GM23338 (cell line): ENCODE data around the gene NOD1. TPM values are rescaled to one million over a fixed set of nuclear protein-coding genes. Genes with fewer than 3 reads are reported as not detected.
A peak's percentile ranks its signal among the peaks of the same experiment; 100 is the strongest.

Source experiments
- ATAC-seq: fragments of 200-7000 bp; cut with Tn5 transposase; 3 replicates; pipeline ENCODE4 v1.9.1; 2020
- DNase-seq: peaks from one replicate; pipeline ENCODE4 v3.0.0-alpha.2; 2015; ENCODE audit warnings: low spot score
- H2AFZ ChIP-seq: fragments of 200-600 bp; sonication (generic); 2 replicates; pipeline ENCODE4 v1.8.0; 2016; ENCODE audit warnings: antibody characterized with exemption, mild to moderate bottlenecking, moderate library complexity
- H3F3A ChIP-seq: fragments of 200-600 bp; sonication (generic); replicated peaks from 2 replicates; pipeline ENCODE4 v1.8.0; 2017; ENCODE audit warnings: antibody characterized with exemption, mixed run types, low read depth
- H3K27ac ChIP-seq: fragments of 200-600 bp; sonication (generic); 2 replicates; pipeline ENCODE4 v1.6.1; 2016; ENCODE audit warnings: low read depth
- H3K27me3 ChIP-seq: fragments of 200-600 bp; sonication (generic); 2 replicates; pipeline ENCODE4 v1.8.0; 2016; ENCODE audit warnings: mild to moderate bottlenecking, mixed run types, moderate library complexity; ENCODE audit not compliant: insufficient read depth
- H3K36me3 ChIP-seq: fragments of 200-600 bp; sonication (generic); 2 replicates; pipeline ENCODE4 v1.8.0; 2016; ENCODE audit warnings: mild to moderate bottlenecking; ENCODE audit not compliant: insufficient read depth
- H3K4me1 ChIP-seq: fragments of 200-600 bp; sonication (generic); 2 replicates; pipeline ENCODE4 v1.8.0; 2016; ENCODE audit warnings: mild to moderate bottlenecking, moderate library complexity; ENCODE audit not compliant: insufficient read depth
- H3K4me2 ChIP-seq: fragments of 200-600 bp; sonication (generic); 2 replicates; pipeline ENCODE4 v1.7.1; 2017; ENCODE audit warnings: mixed run types
- H3K4me3 ChIP-seq: fragments of 200-600 bp; sonication (generic); 2 replicates; pipeline ENCODE4 v1.6.1; 2016; ENCODE audit warnings: mixed run types
- H3K79me2 ChIP-seq: fragments of 200-600 bp; sonication (generic); replicated peaks from 2 replicates; pipeline ENCODE4 v1.8.0; 2017; ENCODE audit warnings: mild to moderate bottlenecking; ENCODE audit not compliant: insufficient read depth
- H3K9me2 ChIP-seq: fragments of 200-600 bp; sonication (generic); 2 replicates; pipeline ENCODE4 v1.8.0; 2017; ENCODE audit not compliant: insufficient read depth
- H4K20me1 ChIP-seq: fragments of 200-600 bp; sonication (generic); replicated peaks from 2 replicates; pipeline ENCODE4 v1.8.0; 2017; ENCODE audit warnings: mild to moderate bottlenecking; ENCODE audit not compliant: insufficient read depth
- H3K27ac Mint-ChIP-seq: 2 replicates; pipeline ENCODE4 v1.8.0; 2020; ENCODE audit warnings: inconsistent platforms, mild to moderate bottlenecking, moderate library complexity, mixed read lengths
- H3K27me3 Mint-ChIP-seq: 3 replicates; pipeline ENCODE4 v1.8.0; 2022; ENCODE audit warnings: low read depth, mild to moderate bottlenecking, moderate library complexity, mixed read lengths, inconsistent platforms; ENCODE audit not compliant: insufficient read depth, poor library complexity
- H3K36me3 Mint-ChIP-seq: 3 replicates; pipeline ENCODE4 v1.8.0; 2021; ENCODE audit warnings: low read depth, mild to moderate bottlenecking, inconsistent platforms, moderate library complexity, mixed read lengths
- H3K4me1 Mint-ChIP-seq: 3 replicates; pipeline ENCODE4 v1.8.0; 2020; ENCODE audit warnings: mild to moderate bottlenecking, inconsistent platforms, mixed read lengths
- H3K4me3 Mint-ChIP-seq: 3 replicates; pipeline ENCODE4 v1.8.0; 2021; ENCODE audit warnings: moderate library complexity, mild to moderate bottlenecking, inconsistent platforms, mixed read lengths
- H3K9me3 Mint-ChIP-seq: 3 replicates; pipeline ENCODE4 v1.8.0; 2020; ENCODE audit warnings: moderate library complexity, mild to moderate bottlenecking, inconsistent platforms, mixed read lengths
- CREB1 ChIP-seq: fragments of 250-450 bp; sonication (Bioruptor Pico); IDR thresholded peaks from 2 replicates; pipeline ENCODE4 v1.5.0; 2020; ENCODE audit warnings: low read depth, mild to moderate bottlenecking, moderate library complexity
- JUNB ChIP-seq: IDR thresholded peaks from one replicate; pipeline ENCODE4 v1.6.1; 2016; ENCODE audit warnings: antibody characterized with exemption; ENCODE audit not compliant: unreplicated experiment
- NANOG ChIP-seq: IDR thresholded peaks from 2 replicates; pipeline ENCODE4 v1.6.1; 2016; ENCODE audit warnings: antibody characterized with exemption, borderline replicate concordance
- polyA plus RNA-seq: library from polyadenylated mRNA; unstranded; fragments of >200 nt; fragmentation: Nextera tagmentation; extraction: Ambion mirVana; gene quantifications from 2 replicates; pipeline ENCODE4 v1.2.1, GENCODE V29; 2016
- total RNA-seq: library from RNA; depleted of rRNA; stranded (reverse); fragments of >200 nt; shearing (Covaris generic); gene quantifications from 2 replicates; pipeline ENCODE4 v1.2.3, GENCODE V29; 2014
- TF ChIP-seq, protein P1 (sequence below), 2 experiments: fragments of 200-600 bp in 1 of 2; sonication (generic) in 1 of 2; conservative IDR thresholded peaks; 2 replicates each; pipeline versions ENCODE4 v1.5.1 to v1.6.1; 2016 to 2017; ENCODE audit warnings: antibody characterized with exemption in 2 of 2, low read depth in 2 of 2, mild to moderate bottlenecking in 2 of 2, moderate library complexity in 1 of 2
- TF ChIP-seq, protein P2 (sequence below): IDR thresholded peaks from 2 replicates; pipeline ENCODE4 v1.6.1; 2016; ENCODE audit warnings: antibody characterized with exemption
- TF ChIP-seq, protein P3 (sequence below): fragments of 250-450 bp; sonication (Bioruptor Pico); IDR thresholded peaks from 2 replicates; pipeline ENCODE4 v1.5.0; 2020; ENCODE audit warnings: mild to moderate bottlenecking, moderate library complexity
- TF ChIP-seq, protein P4 (sequence below): IDR thresholded peaks from one replicate; pipeline ENCODE4 v1.6.1; 2018; ENCODE audit warnings: antibody characterized with exemption; ENCODE audit not compliant: unreplicated experiment

The NOD1 gene
- total and polyA plus RNA-seq, 2 experiments from 2014 or later, result 2.1 to 7.3 TPM

DNA sequence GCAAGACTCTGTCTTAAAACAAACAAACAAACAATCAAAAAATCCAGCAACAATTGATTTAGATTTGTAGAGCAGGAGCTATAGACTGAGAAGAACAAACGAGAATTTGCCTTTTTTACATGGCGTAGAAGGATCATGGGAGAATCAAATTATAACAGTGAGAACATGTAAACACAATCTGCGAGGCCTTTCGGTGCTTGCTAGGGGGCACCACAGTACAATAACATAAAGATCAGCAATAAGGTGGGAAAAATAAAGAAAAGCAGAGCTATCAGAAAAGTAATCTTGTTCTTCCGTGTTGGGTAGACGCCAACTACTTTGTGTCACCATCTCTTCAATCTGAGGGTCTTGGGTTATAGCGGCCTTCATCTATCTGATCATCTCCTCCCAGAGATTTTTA, 82.2 kb downstream of the NOD1 start:
- H3K36me3 ChIP-seq, result no peaks in the 10 kb centered on the region
- H3K79me2 ChIP-seq, result no peaks in the 10 kb centered on the region
- no peaks in the 10 kb centered on the region for H3F3A ChIP-seq
- H3K9me2 ChIP-seq, result no peaks in the 10 kb centered on the region
- peaks cover 17% of the 10 kb centered on the region for H3K4me1 ChIP-seq
- TF ChIP-seq, protein P1, sequence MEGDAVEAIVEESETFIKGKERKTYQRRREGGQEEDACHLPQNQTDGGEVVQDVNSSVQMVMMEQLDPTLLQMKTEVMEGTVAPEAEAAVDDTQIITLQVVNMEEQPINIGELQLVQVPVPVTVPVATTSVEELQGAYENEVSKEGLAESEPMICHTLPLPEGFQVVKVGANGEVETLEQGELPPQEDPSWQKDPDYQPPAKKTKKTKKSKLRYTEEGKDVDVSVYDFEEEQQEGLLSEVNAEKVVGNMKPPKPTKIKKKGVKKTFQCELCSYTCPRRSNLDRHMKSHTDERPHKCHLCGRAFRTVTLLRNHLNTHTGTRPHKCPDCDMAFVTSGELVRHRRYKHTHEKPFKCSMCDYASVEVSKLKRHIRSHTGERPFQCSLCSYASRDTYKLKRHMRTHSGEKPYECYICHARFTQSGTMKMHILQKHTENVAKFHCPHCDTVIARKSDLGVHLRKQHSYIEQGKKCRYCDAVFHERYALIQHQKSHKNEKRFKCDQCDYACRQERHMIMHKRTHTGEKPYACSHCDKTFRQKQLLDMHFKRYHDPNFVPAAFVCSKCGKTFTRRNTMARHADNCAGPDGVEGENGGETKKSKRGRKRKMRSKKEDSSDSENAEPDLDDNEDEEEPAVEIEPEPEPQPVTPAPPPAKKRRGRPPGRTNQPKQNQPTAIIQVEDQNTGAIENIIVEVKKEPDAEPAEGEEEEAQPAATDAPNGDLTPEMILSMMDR (conservative IDR thresholded peaks at IDR 0.05; ENCODE audit: low read depth in 2 of 2), result peak; percentile 45 to 56
- TF ChIP-seq CREB1 (no peak), JUNB (no peak), NANOG (no peak)
- TF ChIP-seq, protein P2, sequence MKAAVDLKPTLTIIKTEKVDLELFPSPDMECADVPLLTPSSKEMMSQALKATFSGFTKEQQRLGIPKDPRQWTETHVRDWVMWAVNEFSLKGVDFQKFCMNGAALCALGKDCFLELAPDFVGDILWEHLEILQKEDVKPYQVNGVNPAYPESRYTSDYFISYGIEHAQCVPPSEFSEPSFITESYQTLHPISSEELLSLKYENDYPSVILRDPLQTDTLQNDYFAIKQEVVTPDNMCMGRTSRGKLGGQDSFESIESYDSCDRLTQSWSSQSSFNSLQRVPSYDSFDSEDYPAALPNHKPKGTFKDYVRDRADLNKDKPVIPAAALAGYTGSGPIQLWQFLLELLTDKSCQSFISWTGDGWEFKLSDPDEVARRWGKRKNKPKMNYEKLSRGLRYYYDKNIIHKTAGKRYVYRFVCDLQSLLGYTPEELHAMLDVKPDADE, result no peak
- TF ChIP-seq, protein P3, sequence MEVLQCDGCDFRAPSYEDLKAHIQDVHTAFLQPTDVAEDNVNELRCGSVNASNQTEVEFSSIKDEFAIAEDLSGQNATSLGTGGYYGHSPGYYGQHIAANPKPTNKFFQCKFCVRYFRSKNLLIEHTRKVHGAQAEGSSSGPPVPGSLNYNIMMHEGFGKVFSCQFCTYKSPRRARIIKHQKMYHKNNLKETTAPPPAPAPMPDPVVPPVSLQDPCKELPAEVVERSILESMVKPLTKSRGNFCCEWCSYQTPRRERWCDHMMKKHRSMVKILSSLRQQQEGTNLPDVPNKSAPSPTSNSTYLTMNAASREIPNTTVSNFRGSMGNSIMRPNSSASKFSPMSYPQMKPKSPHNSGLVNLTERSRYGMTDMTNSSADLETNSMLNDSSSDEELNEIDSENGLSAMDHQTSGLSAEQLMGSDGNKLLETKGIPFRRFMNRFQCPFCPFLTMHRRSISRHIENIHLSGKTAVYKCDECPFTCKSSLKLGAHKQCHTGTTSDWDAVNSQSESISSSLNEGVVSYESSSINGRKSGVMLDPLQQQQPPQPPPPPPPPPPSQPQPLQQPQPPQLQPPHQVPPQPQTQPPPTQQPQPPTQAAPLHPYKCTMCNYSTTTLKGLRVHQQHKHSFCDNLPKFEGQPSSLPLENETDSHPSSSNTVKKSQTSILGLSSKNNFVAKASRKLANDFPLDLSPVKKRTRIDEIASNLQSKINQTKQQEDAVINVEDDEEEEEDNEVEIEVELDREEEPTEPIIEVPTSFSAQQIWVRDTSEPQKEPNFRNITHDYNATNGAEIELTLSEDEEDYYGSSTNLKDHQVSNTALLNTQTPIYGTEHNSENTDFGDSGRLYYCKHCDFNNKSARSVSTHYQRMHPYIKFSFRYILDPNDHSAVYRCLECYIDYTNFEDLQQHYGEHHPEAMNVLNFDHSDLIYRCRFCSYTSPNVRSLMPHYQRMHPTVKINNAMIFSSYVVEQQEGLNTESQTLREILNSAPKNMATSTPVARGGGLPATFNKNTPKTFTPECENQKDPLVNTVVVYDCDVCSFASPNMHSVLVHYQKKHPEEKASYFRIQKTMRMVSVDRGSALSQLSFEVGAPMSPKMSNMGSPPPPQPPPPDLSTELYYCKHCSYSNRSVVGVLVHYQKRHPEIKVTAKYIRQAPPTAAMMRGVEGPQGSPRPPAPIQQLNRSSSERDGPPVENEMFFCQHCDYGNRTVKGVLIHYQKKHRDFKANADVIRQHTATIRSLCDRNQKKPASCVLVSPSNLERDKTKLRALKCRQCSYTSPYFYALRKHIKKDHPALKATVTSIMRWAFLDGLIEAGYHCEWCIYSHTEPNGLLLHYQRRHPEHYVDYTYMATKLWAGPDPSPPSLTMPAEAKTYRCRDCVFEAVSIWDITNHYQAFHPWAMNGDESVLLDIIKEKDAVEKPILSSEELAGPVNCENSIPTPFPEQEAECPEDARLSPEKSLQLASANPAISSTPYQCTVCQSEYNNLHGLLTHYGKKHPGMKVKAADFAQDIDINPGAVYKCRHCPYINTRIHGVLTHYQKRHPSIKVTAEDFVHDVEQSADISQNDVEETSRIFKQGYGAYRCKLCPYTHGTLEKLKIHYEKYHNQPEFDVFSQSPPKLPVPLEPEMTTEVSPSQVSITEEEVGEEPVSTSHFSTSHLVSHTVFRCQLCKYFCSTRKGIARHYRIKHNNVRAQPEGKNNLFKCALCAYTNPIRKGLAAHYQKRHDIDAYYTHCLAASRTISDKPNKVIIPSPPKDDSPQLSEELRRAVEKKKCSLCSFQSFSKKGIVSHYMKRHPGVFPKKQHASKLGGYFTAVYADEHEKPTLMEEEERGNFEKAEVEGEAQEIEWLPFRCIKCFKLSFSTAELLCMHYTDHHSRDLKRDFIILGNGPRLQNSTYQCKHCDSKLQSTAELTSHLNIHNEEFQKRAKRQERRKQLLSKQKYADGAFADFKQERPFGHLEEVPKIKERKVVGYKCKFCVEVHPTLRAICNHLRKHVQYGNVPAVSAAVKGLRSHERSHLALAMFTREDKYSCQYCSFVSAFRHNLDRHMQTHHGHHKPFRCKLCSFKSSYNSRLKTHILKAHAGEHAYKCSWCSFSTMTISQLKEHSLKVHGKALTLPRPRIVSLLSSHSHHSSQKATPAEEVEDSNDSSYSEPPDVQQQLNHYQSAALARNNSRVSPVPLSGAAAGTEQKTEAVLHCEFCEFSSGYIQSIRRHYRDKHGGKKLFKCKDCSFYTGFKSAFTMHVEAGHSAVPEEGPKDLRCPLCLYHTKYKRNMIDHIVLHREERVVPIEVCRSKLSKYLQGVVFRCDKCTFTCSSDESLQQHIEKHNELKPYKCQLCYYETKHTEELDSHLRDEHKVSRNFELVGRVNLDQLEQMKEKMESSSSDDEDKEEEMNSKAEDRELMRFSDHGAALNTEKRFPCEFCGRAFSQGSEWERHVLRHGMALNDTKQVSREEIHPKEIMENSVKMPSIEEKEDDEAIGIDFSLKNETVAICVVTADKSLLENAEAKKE (CRISPR knock-in tag), result no peak
- TF ChIP-seq, protein P4, sequence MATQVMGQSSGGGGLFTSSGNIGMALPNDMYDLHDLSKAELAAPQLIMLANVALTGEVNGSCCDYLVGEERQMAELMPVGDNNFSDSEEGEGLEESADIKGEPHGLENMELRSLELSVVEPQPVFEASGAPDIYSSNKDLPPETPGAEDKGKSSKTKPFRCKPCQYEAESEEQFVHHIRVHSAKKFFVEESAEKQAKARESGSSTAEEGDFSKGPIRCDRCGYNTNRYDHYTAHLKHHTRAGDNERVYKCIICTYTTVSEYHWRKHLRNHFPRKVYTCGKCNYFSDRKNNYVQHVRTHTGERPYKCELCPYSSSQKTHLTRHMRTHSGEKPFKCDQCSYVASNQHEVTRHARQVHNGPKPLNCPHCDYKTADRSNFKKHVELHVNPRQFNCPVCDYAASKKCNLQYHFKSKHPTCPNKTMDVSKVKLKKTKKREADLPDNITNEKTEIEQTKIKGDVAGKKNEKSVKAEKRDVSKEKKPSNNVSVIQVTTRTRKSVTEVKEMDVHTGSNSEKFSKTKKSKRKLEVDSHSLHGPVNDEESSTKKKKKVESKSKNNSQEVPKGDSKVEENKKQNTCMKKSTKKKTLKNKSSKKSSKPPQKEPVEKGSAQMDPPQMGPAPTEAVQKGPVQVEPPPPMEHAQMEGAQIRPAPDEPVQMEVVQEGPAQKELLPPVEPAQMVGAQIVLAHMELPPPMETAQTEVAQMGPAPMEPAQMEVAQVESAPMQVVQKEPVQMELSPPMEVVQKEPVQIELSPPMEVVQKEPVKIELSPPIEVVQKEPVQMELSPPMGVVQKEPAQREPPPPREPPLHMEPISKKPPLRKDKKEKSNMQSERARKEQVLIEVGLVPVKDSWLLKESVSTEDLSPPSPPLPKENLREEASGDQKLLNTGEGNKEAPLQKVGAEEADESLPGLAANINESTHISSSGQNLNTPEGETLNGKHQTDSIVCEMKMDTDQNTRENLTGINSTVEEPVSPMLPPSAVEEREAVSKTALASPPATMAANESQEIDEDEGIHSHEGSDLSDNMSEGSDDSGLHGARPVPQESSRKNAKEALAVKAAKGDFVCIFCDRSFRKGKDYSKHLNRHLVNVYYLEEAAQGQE, result no peak
- H3K27ac Mint-ChIP-seq, result no peak overlapping the region
- H3K4me3 ChIP-seq, result no peak overlapping the region
- peaks cover 14% of the 10 kb centered on the region for H3K4me1 Mint-ChIP-seq
- ATAC-seq, result peak; percentile 35; the same call in 1 of the 3 replicates
- DNase-seq, result peak; percentile 32
- H3K27me3 ChIP-seq, result no peaks in the 10 kb centered on the region
- H2AFZ ChIP-seq, result no peak overlapping the region
- peaks cover 2% of the 10 kb centered on the region for H3K27me3 Mint-ChIP-seq
- no peaks in the 10 kb centered on the region for H3K9me3 Mint-ChIP-seq
- H3K36me3 Mint-ChIP-seq, result no peaks in the 10 kb centered on the region
- H3K4me3 Mint-ChIP-seq, result no peak overlapping the region
- no peak overlapping the region for H3K4me2 ChIP-seq
- H4K20me1 ChIP-seq, result no peaks in the 10 kb centered on the region
- H3K27ac ChIP-seq, result no peak overlapping the region
